Measurements from ENCODE around the gene OTOP3. TPM values are rescaled to one million over a fixed set of nuclear protein-coding genes. Genes with fewer than 3 reads are reported as not detected.
"Not testable (repeated sequence)": the region's sequence is repeated elsewhere in the genome, so short reads cannot be mapped to it uniquely, and the experiment has no call there.

Gene OTOP3
- total and polyA plus RNA-seq, 2 donors (not counting 1 experiment from before 2014, with no cell fraction given), result not detected

- Histone ChIP-seq H4K20me1 (ENCODE audit: control insufficient read depth, extremely low read depth, insufficient read depth, low read length) (no peaks in the 10 kb centered on the region), H3K27me3 (ENCODE audit: control insufficient read depth, insufficient read depth, low read length) (peaks cover 2% of the 10 kb centered on the region), H3K27ac (ENCODE audit: insufficient read depth, low read length) (no peak overlapping the region), H3K9me3 (ENCODE audit: control insufficient read depth, insufficient read depth, low read depth, low read length) (no peaks in the 10 kb centered on the region), H2AFZ (ENCODE audit: low read length) (no peak overlapping the region), H3K4me1 (ENCODE audit: control insufficient read depth, extremely low read depth, insufficient read depth, low read length) (no peaks in the 10 kb centered on the region), H3K4me2 (ENCODE audit: extremely low read depth, insufficient read depth, low read length) (no peak overlapping the region), H3K4me3 (replicated peaks in 1 of 4; ENCODE audit: control extremely low read depth in 1 of 4, insufficient read depth in 1 of 4, low read depth in 3 of 4, low read length in 4 of 4) (no peak overlapping the region), H3K9ac (ENCODE audit: insufficient read depth, low read length) (no peak overlapping the region), H3K36me3 (ENCODE audit: control insufficient read depth, insufficient read depth, low read length) (no peaks in the 10 kb centered on the region), H3K79me2 (ENCODE audit: control insufficient read depth, insufficient read depth, low read length) (no peaks in the 10 kb centered on the region)
- DNase-seq (ENCODE audit: low read depth in 2 of 2), result no peak
- TF ChIP-seq CTCF (conservative IDR thresholded peaks at IDR 0.05 in 1 of 2, IDR thresholded peaks at IDR 0.05 in 1 of 2; ENCODE audit: low read depth in 1 of 2, low read length in 2 of 2) (no peak), EZH2 (IDR thresholded peaks at IDR 0.05; ENCODE audit: low read length, missing control alignments) (no peak)
Observed at GRCh38 chr17:74904687-74905409, 30.9 kb upstream of the OTOP3 start.

GRCh38 chr17:74906214-74906793 is 29.4 kb upstream of the OTOP3 start:
- not testable (repeated sequence) for H3K27me3 ChIP-seq (ENCODE audit: control insufficient read depth, insufficient read depth, low read length)

GRCh38 chr17:74907012-74907411 is 28.7 kb upstream of the OTOP3 start:
- no peaks in the 10 kb centered on the region for H3K36me3 ChIP-seq (ENCODE audit: control insufficient read depth, insufficient read depth, low read length)
- H3K27me3 ChIP-seq (ENCODE audit: control insufficient read depth, insufficient read depth, low read length), result peaks cover 4% of the 10 kb centered on the region
- TF ChIP-seq EZH2 (IDR thresholded peaks at IDR 0.05; ENCODE audit: low read length, missing control alignments) (no peak), CTCF (conservative IDR thresholded peaks at IDR 0.05 in 1 of 2, IDR thresholded peaks at IDR 0.05 in 1 of 2; ENCODE audit: low read depth in 1 of 2, low read length in 2 of 2) (no peak)
- H3K4me1 ChIP-seq (ENCODE audit: control insufficient read depth, extremely low read depth, insufficient read depth, low read length), result no peaks in the 10 kb centered on the region
- H3K9me3 ChIP-seq (ENCODE audit: control insufficient read depth, insufficient read depth, low read depth, low read length), result no peaks in the 10 kb centered on the region
- H4K20me1 ChIP-seq (ENCODE audit: control insufficient read depth, extremely low read depth, insufficient read depth, low read length), result no peaks in the 10 kb centered on the region
- no peak overlapping the region for H3K4me3 ChIP-seq (replicated peaks in 1 of 4; ENCODE audit: control extremely low read depth in 1 of 4, insufficient read depth in 1 of 4, low read depth in 3 of 4, low read length in 4 of 4)
- DNase-seq (ENCODE audit: low read depth in 2 of 2), result no peak
- no peak overlapping the region for H3K9ac ChIP-seq (ENCODE audit: insufficient read depth, low read length)
- H3K4me2 ChIP-seq (ENCODE audit: extremely low read depth, insufficient read depth, low read length), result no peak overlapping the region
- H3K27ac ChIP-seq (ENCODE audit: insufficient read depth, low read length), result no peak overlapping the region
- H3K79me2 ChIP-seq (ENCODE audit: control insufficient read depth, insufficient read depth, low read length), result no peaks in the 10 kb centered on the region
- no peak overlapping the region for H2AFZ ChIP-seq (ENCODE audit: low read length)

More at GRCh38 chr17:74906214-74906793, 29.4 kb upstream of the OTOP3 start:
- not testable (repeated sequence) for H4K20me1 ChIP-seq (ENCODE audit: control insufficient read depth, extremely low read depth, insufficient read depth, low read length); H3K4me3 ChIP-seq (replicated peaks in 1 of 4; ENCODE audit: control extremely low read depth in 1 of 4, insufficient read depth in 1 of 4, low read depth in 3 of 4, low read length in 4 of 4); H3K4me2 ChIP-seq (ENCODE audit: extremely low read depth, insufficient read depth, low read length); H3K4me1 ChIP-seq (ENCODE audit: control insufficient read depth, extremely low read depth, insufficient read depth, low read length); H3K36me3 ChIP-seq (ENCODE audit: control insufficient read depth, insufficient read depth, low read length); DNase-seq (ENCODE audit: low read depth in 2 of 2); H2AFZ ChIP-seq (ENCODE audit: low read length); H3K9me3 ChIP-seq (ENCODE audit: control insufficient read depth, insufficient read depth, low read depth, low read length); H3K79me2 ChIP-seq (ENCODE audit: control insufficient read depth, insufficient read depth, low read length); H3K27ac ChIP-seq (ENCODE audit: insufficient read depth, low read length); H3K9ac ChIP-seq (ENCODE audit: insufficient read depth, low read length)

GRCh38 chr17:74909097-74909496 is 26.6 kb upstream of the OTOP3 start:
- H4K20me1 ChIP-seq (ENCODE audit: control insufficient read depth, extremely low read depth, insufficient read depth, low read length); H3K36me3 ChIP-seq (ENCODE audit: control insufficient read depth, insufficient read depth, low read length); H2AFZ ChIP-seq (ENCODE audit: low read length); DNase-seq (ENCODE audit: low read depth in 2 of 2); H3K9ac ChIP-seq (ENCODE audit: insufficient read depth, low read length); H3K9me3 ChIP-seq (ENCODE audit: control insufficient read depth, insufficient read depth, low read depth, low read length); H3K79me2 ChIP-seq (ENCODE audit: control insufficient read depth, insufficient read depth, low read length); H3K4me2 ChIP-seq (ENCODE audit: extremely low read depth, insufficient read depth, low read length); H3K27me3 ChIP-seq (ENCODE audit: control insufficient read depth, insufficient read depth, low read length); H3K27ac ChIP-seq (ENCODE audit: insufficient read depth, low read length); H3K4me3 ChIP-seq (replicated peaks in 1 of 4; ENCODE audit: control extremely low read depth in 1 of 4, insufficient read depth in 1 of 4, low read depth in 3 of 4, low read length in 4 of 4); H3K4me1 ChIP-seq (ENCODE audit: control insufficient read depth, extremely low read depth, insufficient read depth, low read length): not testable (repeated sequence)

GRCh38 chr17:74911423-74911822 is 24.3 kb upstream of the OTOP3 start:
- H3K79me2 ChIP-seq (ENCODE audit: control insufficient read depth, insufficient read depth, low read length); H3K27ac ChIP-seq (ENCODE audit: insufficient read depth, low read length); H3K27me3 ChIP-seq (ENCODE audit: control insufficient read depth, insufficient read depth, low read length); H3K4me3 ChIP-seq (replicated peaks in 1 of 4; ENCODE audit: control extremely low read depth in 1 of 4, insufficient read depth in 1 of 4, low read depth in 3 of 4, low read length in 4 of 4); H3K4me1 ChIP-seq (ENCODE audit: control insufficient read depth, extremely low read depth, insufficient read depth, low read length); DNase-seq (ENCODE audit: low read depth in 2 of 2); H3K36me3 ChIP-seq (ENCODE audit: control insufficient read depth, insufficient read depth, low read length); H3K4me2 ChIP-seq (ENCODE audit: extremely low read depth, insufficient read depth, low read length); H3K9me3 ChIP-seq (ENCODE audit: control insufficient read depth, insufficient read depth, low read depth, low read length); H3K9ac ChIP-seq (ENCODE audit: insufficient read depth, low read length); H2AFZ ChIP-seq (ENCODE audit: low read length); H4K20me1 ChIP-seq (ENCODE audit: control insufficient read depth, extremely low read depth, insufficient read depth, low read length): not testable (repeated sequence)
